ENCODE measurements around the gene RHOF.

- TF ChIP-seq CTCF (IDR thresholded peaks at IDR 0.05) = no peak
- no peak for TF ChIP-seq POLR2A (IDR thresholded peaks at IDR 0.05)
These were observed 21.8 kb upstream of the RHOF start for GRCh38 chr12:121815263-121815662.

Data from esophagus squamous epithelium (tissue), 4 donors.